ENCODE results near the gene DDOST.
"Not testable (repeated sequence)": the region's sequence is repeated elsewhere in the genome, so short reads cannot be mapped to it uniquely, and the experiment has no call there.

The DDOST gene

GRCh38 chr1:20625176-20626097, 35.7 kb downstream of the DDOST start:
- FAIRE-seq (no peak), DNase-seq (ENCODE audit: low spot score) (no peak)

- FAIRE-seq (no peak), DNase-seq (ENCODE audit: low spot score) (no peak)
These were observed 36.5 kb downstream of the DDOST start for GRCh38 chr1:20624709-20625108.

GRCh38 chr1:20621012-20621411, 40.2 kb downstream of the DDOST start:
- DNase-seq (ENCODE audit: low spot score) (no peak), FAIRE-seq (no peak)

- no peak for DNase-seq (ENCODE audit: low spot score)
- no peak for FAIRE-seq
These were observed 41.2 kb downstream of the DDOST start for GRCh38 chr1:20619999-20620398.

GRCh38 chr1:20618550-20618949, 42.6 kb downstream of the DDOST start:
- no peak for DNase-seq (ENCODE audit: low spot score)
- no peak for FAIRE-seq

- FAIRE-seq (no peak), DNase-seq (ENCODE audit: low spot score) (no peak)
These were observed 44.2 kb downstream of the DDOST start for GRCh38 chr1:20616847-20617487.

GRCh38 chr1:20615946-20616846, 45.0 kb downstream of the DDOST start:
- DNase-seq (ENCODE audit: low spot score) (no peak), FAIRE-seq (no peak)

GRCh38 chr1:20614131-20614579, 47.0 kb downstream of the DDOST start:
- no peak for DNase-seq (ENCODE audit: low spot score)

GRCh38 chr1:20612221-20612746, 48.9 kb downstream of the DDOST start:
- no peak for FAIRE-seq
- DNase-seq (ENCODE audit: low spot score) = no peak

More at GRCh38 chr1:20614131-20614579, 47.0 kb downstream of the DDOST start:
- FAIRE-seq = no peak

- FAIRE-seq = no peak
- no peak for DNase-seq (ENCODE audit: low spot score)
These were observed 49.5 kb downstream of the DDOST start for GRCh38 chr1:20611652-20612051.

- no peak for DNase-seq (ENCODE audit: low spot score)
- no peak for FAIRE-seq
These were observed 50.2 kb downstream of the DDOST start for GRCh38 chr1:20610970-20611369.

GRCh38 chr1:20609541-20609940, 51.6 kb downstream of the DDOST start:
- FAIRE-seq = no peak
- no peak for DNase-seq (ENCODE audit: low spot score)

- FAIRE-seq; DNase-seq (ENCODE audit: low spot score): not testable (repeated sequence)
These were observed 54.2 kb downstream of the DDOST start for GRCh38 chr1:20606801-20607570.

- no peak for FAIRE-seq
- DNase-seq (ENCODE audit: low spot score) = no peak
These were observed 56.5 kb downstream of the DDOST start for GRCh38 chr1:20604678-20605077.

GRCh38 chr1:20603504-20604464, 57.4 kb downstream of the DDOST start:
- FAIRE-seq = no peak
- DNase-seq (ENCODE audit: low spot score) = peak; percentile 72

GRCh38 chr1:20602851-20603450, 58.2 kb downstream of the DDOST start:
- no peak for FAIRE-seq
- DNase-seq (ENCODE audit: low spot score) = no peak

Data from urothelium cell line (cell line).